CD4-positive, alpha-beta T cell treated with Interleukin-17A for 1 hour (primary cell): ENCODE data around the gene NUDC.
"Not testable (repeated sequence)": the region's sequence is repeated elsewhere in the genome, so short reads cannot be mapped to it uniquely, and the experiment has no call there.

Source experiments
- DNase-seq: peaks from one replicate; pipeline ENCODE4 v3.0.0-alpha.2; 2020

Gene NUDC

GRCh38 chr1:26953374-26953773 is 31.8 kb downstream of the NUDC start:
- DNase-seq: no peak

- DNase-seq: no peak
Observed at GRCh38 chr1:26956321-26956720, 34.8 kb downstream of the NUDC start.

GRCh38 chr1:26957306-26957705 is 35.8 kb downstream of the NUDC start:
- DNase-seq: no peak

GRCh38 chr1:26959270-26959669 is 37.7 kb downstream of the NUDC start:
- no peak for DNase-seq

- peak; percentile 66 for DNase-seq
Observed at GRCh38 chr1:26959722-26960624, 38.4 kb downstream of the NUDC start, which contains the start of gene KDF1. Gene KDF1, minus strand, starts transcription at chr1:26960468. Its CDS starts 8,088 bp downstream, at chr1:26952380.

- no peak for DNase-seq
Observed at GRCh38 chr1:26960625-26960966, 39.1 kb downstream of the NUDC start.

GRCh38 chr1:26961826-26962225 is 40.3 kb downstream of the NUDC start:
- DNase-seq: no peak

- no peak for DNase-seq
Observed at GRCh38 chr1:26965213-26965612, 43.7 kb downstream of the NUDC start.

- no peak for DNase-seq
Observed at GRCh38 chr1:26965628-26966027, 44.1 kb downstream of the NUDC start.

- no peak for DNase-seq
Observed at GRCh38 chr1:26970810-26971209, 49.3 kb downstream of the NUDC start.

GRCh38 chr1:26971590-26971989 is 50.0 kb downstream of the NUDC start:
- DNase-seq: no peak

- no peak for DNase-seq
Observed at GRCh38 chr1:26972390-26972789, 50.8 kb downstream of the NUDC start.

GRCh38 chr1:26972821-26973220 is 51.3 kb downstream of the NUDC start:
- no peak for DNase-seq

GRCh38 chr1:26976621-26977510 is 55.3 kb downstream of the NUDC start:
- DNase-seq: no peak

- no peak for DNase-seq
Observed at GRCh38 chr1:26978901-26979300, 57.4 kb downstream of the NUDC start.

- DNase-seq: no peak
Observed at GRCh38 chr1:26981146-26981846, 59.8 kb downstream of the NUDC start.

GRCh38 chr1:26983863-26984262 is 62.3 kb downstream of the NUDC start:
- no peak for DNase-seq

- no peak for DNase-seq
Observed at GRCh38 chr1:26984291-26984690, 62.7 kb downstream of the NUDC start.

GRCh38 chr1:26986658-26987057 is 65.1 kb downstream of the NUDC start:
- DNase-seq: no peak

GRCh38 chr1:26989403-26990109 is 68.0 kb downstream of the NUDC start:
- DNase-seq: not testable (repeated sequence)

GRCh38 chr1:26991310-26992116 is 70.0 kb downstream of the NUDC start:
- DNase-seq: no peak
